Measurements from ENCODE around the gene VWA2.

VWA2 gene

DNA sequence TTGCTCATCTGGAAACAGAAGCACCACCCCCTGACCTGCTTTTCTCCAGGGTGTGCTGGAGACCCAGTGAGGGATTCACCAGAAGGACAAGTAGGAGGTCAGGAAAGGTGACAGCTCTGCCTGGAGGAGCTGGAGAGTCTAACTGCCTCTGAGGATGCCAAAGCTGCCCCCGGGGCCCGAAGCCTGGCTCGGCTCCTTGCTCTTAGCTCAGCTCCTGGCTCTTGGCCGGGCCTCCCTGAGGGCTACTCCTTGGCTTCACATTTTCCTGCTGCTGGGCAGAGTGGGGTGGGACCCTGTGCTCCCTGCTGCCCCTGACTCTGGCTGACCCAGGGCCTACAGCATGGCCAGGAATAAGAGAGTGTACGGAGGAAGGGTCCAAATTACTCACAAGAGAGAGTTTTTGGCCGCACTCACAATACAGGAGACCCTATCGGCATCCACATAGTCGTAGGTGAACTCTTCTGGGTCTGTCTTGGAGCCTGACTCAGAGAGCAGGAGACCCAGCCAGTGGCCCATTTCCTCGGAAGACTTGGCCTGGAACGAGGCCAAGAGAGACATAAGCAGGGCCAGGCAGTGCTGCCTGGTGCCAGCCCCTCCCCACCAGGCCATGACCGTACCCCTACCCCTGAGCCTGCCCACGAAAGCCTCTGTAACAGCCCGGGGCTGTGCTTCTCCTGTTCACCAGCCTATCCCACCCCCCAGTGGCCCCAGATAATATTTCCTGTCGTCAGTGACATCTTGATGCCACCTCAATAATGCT is 63.1 kb downstream of the VWA2 start:
- Histone ChIP-seq H3K4me3 (ENCODE audit: low read depth in 1 of 2, low read length in 2 of 2) (no peak overlapping the region), H3K27me3 (ENCODE audit: low read depth, low read length) (no peaks in the 10 kb centered on the region), H3K27ac (ENCODE audit: low read length) (no peak overlapping the region), H3K36me3 (ENCODE audit: control insufficient read depth in 1 of 2, insufficient read depth in 2 of 2, low read length in 2 of 2) (peaks cover 3 to 30% of the 10 kb centered on the region in 2 donors), H3K9me3 (ENCODE audit: control insufficient read depth in 1 of 2, low read length in 2 of 2) (no peaks in the 10 kb centered on the region), H3K4me1 (ENCODE audit: control insufficient read depth in 1 of 2, insufficient read depth in 2 of 2, low read length in 2 of 2) (peaks cover 0 to 33% of the 10 kb centered on the region in 2 donors)

DNA sequence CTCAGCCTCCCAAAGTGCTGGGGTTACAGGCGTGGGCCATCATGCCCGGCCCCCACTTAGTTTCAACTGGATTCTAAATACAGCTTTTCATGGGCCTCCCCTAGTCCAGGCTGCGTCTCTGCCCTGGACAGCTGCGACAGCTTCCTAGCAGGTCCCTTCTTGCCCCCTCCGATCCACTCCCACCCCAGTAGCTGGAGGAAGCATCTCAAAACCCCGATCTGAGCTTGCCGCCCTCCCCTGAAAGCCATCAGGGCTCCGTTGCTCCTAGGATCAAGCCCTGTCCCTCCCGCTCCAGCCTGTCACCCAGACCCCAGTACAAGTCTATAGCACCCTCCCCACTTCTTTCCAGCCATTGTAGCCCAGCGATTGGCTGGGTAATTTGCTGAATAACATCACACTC is 64.5 kb downstream of the VWA2 start:
- H3K4me1 ChIP-seq (ENCODE audit: control insufficient read depth in 1 of 2, insufficient read depth in 2 of 2, low read length in 2 of 2), result peaks cover 0 to 40% of the 10 kb centered on the region in 2 donors
- H3K27ac ChIP-seq (ENCODE audit: low read length), result no peak overlapping the region
- H3K9me3 ChIP-seq (ENCODE audit: control insufficient read depth in 1 of 2, low read length in 2 of 2), result no peaks in the 10 kb centered on the region
- H3K36me3 ChIP-seq (ENCODE audit: control insufficient read depth in 1 of 2, insufficient read depth in 2 of 2, low read length in 2 of 2), result peaks cover 0 to 19% of the 10 kb centered on the region in 2 donors
- H3K4me3 ChIP-seq (ENCODE audit: low read depth in 1 of 2, low read length in 2 of 2), result peak overlapping the region in 1 of 2 donors; percentile 56
- no peaks in the 10 kb centered on the region for H3K27me3 ChIP-seq (ENCODE audit: low read depth, low read length)

DNA sequence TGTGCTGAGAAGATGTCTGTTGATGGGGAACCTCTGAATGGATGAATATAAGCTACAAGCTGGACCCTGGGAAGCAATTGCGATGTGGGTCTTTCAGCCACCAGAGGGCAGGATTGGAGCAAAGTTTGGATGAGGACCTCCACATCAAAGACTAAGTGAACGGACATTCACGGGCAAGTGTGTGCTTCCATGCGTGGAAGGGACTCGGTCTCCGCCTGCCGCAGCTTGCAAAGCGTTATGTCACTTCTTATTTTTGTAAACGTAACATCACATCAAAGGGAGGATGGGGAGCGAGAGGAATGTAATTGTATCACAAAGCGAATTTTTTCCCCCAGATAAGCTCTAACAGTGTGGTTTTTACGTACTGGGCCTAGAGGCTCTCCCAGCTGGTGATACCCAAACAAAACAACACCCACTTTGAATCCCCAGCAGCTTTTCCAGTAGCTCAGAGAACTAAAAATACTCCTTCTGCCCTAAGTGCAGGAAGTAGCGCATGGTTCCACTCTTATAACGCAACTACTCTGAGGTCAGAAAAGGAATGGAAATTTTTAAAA is 65.0 kb downstream of the VWA2 start:
- Histone ChIP-seq H3K4me3 (ENCODE audit: low read depth in 1 of 2, low read length in 2 of 2) (peak overlapping the region; percentile 56), H3K9me3 (ENCODE audit: control insufficient read depth in 1 of 2, low read length in 2 of 2) (no peaks in the 10 kb centered on the region), H3K27ac (ENCODE audit: low read length) (no peak overlapping the region), H3K27me3 (ENCODE audit: low read depth, low read length) (no peaks in the 10 kb centered on the region), H3K4me1 (ENCODE audit: control insufficient read depth in 1 of 2, insufficient read depth in 2 of 2, low read length in 2 of 2) (peaks cover 0 to 45% of the 10 kb centered on the region in 2 donors), H3K36me3 (ENCODE audit: control insufficient read depth in 1 of 2, insufficient read depth in 2 of 2, low read length in 2 of 2) (peaks cover 0 to 13% of the 10 kb centered on the region in 2 donors)

- H3K9me3 ChIP-seq (ENCODE audit: control insufficient read depth in 1 of 2, low read length in 2 of 2), result no peaks in the 10 kb centered on the region
- H3K4me1 ChIP-seq (ENCODE audit: control insufficient read depth in 1 of 2, insufficient read depth in 2 of 2, low read length in 2 of 2), result peaks cover 0 to 49% of the 10 kb centered on the region in 2 donors
- H3K4me3 ChIP-seq (ENCODE audit: low read depth in 1 of 2, low read length in 2 of 2), result peak overlapping the region; percentile 56
- no peaks in the 10 kb centered on the region for H3K27me3 ChIP-seq (ENCODE audit: low read depth, low read length)
- H3K27ac ChIP-seq (ENCODE audit: low read length), result no peak overlapping the region
- H3K36me3 ChIP-seq (ENCODE audit: control insufficient read depth in 1 of 2, insufficient read depth in 2 of 2, low read length in 2 of 2), result peaks cover 0 to 9% of the 10 kb centered on the region in 2 donors
These were observed 65.7 kb downstream of the VWA2 start for GRCh38 chr10:114304571-114305421.

GRCh38 chr10:114305521-114305925 is 66.5 kb downstream of the VWA2 start:
- H3K27ac ChIP-seq (ENCODE audit: low read length), result no peak overlapping the region
- peaks cover 0 to 49% of the 10 kb centered on the region in 2 donors for H3K4me1 ChIP-seq (ENCODE audit: control insufficient read depth in 1 of 2, insufficient read depth in 2 of 2, low read length in 2 of 2)

GRCh38 chr10:114306116-114306973 is 67.3 kb downstream of the VWA2 start:
- Histone ChIP-seq H3K9me3 (ENCODE audit: control insufficient read depth in 1 of 2, low read length in 2 of 2) (no peaks in the 10 kb centered on the region), H3K36me3 (ENCODE audit: control insufficient read depth in 1 of 2, insufficient read depth in 2 of 2, low read length in 2 of 2) (peaks cover 0 to 5% of the 10 kb centered on the region in 2 donors), H3K4me3 (ENCODE audit: low read depth in 1 of 2, low read length in 2 of 2) (no peak overlapping the region), H3K27ac (ENCODE audit: low read length) (no peak overlapping the region), H3K27me3 (ENCODE audit: low read depth, low read length) (no peaks in the 10 kb centered on the region), H3K4me1 (ENCODE audit: control insufficient read depth in 1 of 2, insufficient read depth in 2 of 2, low read length in 2 of 2) (peaks cover 0 to 49% of the 10 kb centered on the region in 2 donors)

More at GRCh38 chr10:114305521-114305925, 66.5 kb downstream of the VWA2 start:
- peaks cover 0 to 2% of the 10 kb centered on the region in 2 donors for H3K36me3 ChIP-seq (ENCODE audit: control insufficient read depth in 1 of 2, insufficient read depth in 2 of 2, low read length in 2 of 2)
- H3K9me3 ChIP-seq (ENCODE audit: control insufficient read depth in 1 of 2, low read length in 2 of 2), result no peaks in the 10 kb centered on the region
- no peaks in the 10 kb centered on the region for H3K27me3 ChIP-seq (ENCODE audit: low read depth, low read length)
- no peak overlapping the region for H3K4me3 ChIP-seq (ENCODE audit: low read depth in 1 of 2, low read length in 2 of 2)

DNA sequence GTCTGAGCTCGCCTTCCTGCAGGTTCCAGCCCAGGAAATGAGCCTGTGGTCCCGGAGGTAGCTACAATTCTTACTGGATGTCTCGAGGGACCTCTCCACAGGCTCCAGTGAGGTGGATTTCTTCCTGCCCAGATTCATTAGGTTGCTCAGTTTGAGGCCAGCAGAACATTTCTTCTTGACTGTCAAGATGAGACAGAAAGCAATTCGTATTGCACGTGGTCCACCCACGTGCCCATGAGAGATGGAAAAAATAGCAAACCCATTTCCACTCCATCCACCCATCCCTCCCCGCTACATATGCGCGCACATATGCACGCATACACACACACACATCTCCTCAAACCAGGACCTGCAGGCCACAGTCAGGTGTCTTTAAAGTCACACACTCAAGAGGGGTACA is 68.7 kb downstream of the VWA2 start:
- no peak overlapping the region for H3K27ac ChIP-seq (ENCODE audit: low read length)
- no peaks in the 10 kb centered on the region for H3K9me3 ChIP-seq (ENCODE audit: control insufficient read depth in 1 of 2, low read length in 2 of 2)
- peaks cover 0 to 11% of the 10 kb centered on the region in 2 donors for H3K36me3 ChIP-seq (ENCODE audit: control insufficient read depth in 1 of 2, insufficient read depth in 2 of 2, low read length in 2 of 2)
- no peaks in the 10 kb centered on the region for H3K27me3 ChIP-seq (ENCODE audit: low read depth, low read length)
- peaks cover 0 to 40% of the 10 kb centered on the region in 2 donors for H3K4me1 ChIP-seq (ENCODE audit: control insufficient read depth in 1 of 2, insufficient read depth in 2 of 2, low read length in 2 of 2)
- no peak overlapping the region for H3K4me3 ChIP-seq (ENCODE audit: low read depth in 1 of 2, low read length in 2 of 2)

DNA sequence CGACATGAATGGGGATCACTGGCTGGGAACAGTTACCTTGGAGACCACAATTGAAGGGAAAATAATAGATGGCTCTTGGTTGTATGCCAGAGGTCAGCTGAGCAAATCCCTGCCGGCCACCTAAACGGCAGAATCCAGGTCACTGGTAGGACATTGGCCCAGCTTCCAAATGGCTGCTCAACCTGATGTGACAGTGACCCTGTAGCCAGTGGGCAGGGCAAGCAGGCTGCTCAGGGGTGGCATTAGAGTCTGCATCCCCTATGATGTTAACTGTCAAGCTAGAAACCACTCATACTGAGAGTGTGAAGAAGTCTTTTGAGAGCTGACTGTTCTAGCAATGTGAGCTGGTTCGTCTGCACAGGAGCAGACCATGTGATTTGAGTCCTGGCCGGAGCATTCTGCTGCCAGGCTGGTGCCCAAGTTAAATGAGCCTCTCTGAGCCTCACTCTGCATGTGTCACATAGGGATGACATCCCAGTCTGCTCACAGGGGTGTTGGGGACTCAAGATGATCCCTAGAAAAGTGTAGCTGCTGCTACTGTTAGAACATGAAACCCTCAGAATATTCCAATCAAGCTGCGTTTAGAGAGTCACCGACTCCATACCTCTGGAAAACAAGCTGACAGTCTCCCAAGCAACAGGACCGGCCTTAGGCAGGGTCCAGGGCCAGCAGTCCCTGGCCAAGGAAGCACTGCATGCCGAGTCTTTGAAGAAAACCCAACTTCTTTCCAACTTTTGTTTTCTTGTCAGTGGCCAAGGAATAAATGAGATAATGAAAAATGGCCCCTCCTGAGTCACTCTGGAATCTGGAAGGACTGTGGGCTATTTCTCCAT is 69.7 kb downstream of the VWA2 start:
- H3K9me3 ChIP-seq (ENCODE audit: control insufficient read depth in 1 of 2, low read length in 2 of 2), result no peaks in the 10 kb centered on the region
- no peaks in the 10 kb centered on the region for H3K27me3 ChIP-seq (ENCODE audit: low read depth, low read length)

GRCh38 chr10:114309364-114309651 is 70.3 kb downstream of the VWA2 start:
- Histone ChIP-seq H3K27ac (ENCODE audit: low read length) (no peak overlapping the region), H3K4me3 (ENCODE audit: low read depth in 1 of 2, low read length in 2 of 2) (no peak overlapping the region), H3K36me3 (ENCODE audit: control insufficient read depth in 1 of 2, insufficient read depth in 2 of 2, low read length in 2 of 2) (peaks cover 0 to 12% of the 10 kb centered on the region in 2 donors), H3K9me3 (ENCODE audit: control insufficient read depth in 1 of 2, low read length in 2 of 2) (no peaks in the 10 kb centered on the region), H3K27me3 (ENCODE audit: low read depth, low read length) (no peaks in the 10 kb centered on the region), H3K4me1 (ENCODE audit: control insufficient read depth in 1 of 2, insufficient read depth in 2 of 2, low read length in 2 of 2) (peaks cover 0 to 37% of the 10 kb centered on the region in 2 donors)

More for the DNA sequence above, 69.7 kb downstream of the VWA2 start:
- Histone ChIP-seq H3K36me3 (ENCODE audit: control insufficient read depth in 1 of 2, insufficient read depth in 2 of 2, low read length in 2 of 2) (peaks cover 0 to 12% of the 10 kb centered on the region in 2 donors), H3K27ac (ENCODE audit: low read length) (no peak overlapping the region), H3K4me3 (ENCODE audit: low read depth in 1 of 2, low read length in 2 of 2) (no peak overlapping the region), H3K4me1 (ENCODE audit: control insufficient read depth in 1 of 2, insufficient read depth in 2 of 2, low read length in 2 of 2) (peaks cover 0 to 39% of the 10 kb centered on the region in 2 donors)

- no peak overlapping the region for H3K27ac ChIP-seq (ENCODE audit: low read length)
- no peaks in the 10 kb centered on the region for H3K27me3 ChIP-seq (ENCODE audit: low read depth, low read length)
- no peaks in the 10 kb centered on the region for H3K9me3 ChIP-seq (ENCODE audit: control insufficient read depth in 1 of 2, low read length in 2 of 2)
- peaks cover 0 to 26% of the 10 kb centered on the region in 2 donors for H3K4me1 ChIP-seq (ENCODE audit: control insufficient read depth in 1 of 2, insufficient read depth in 2 of 2, low read length in 2 of 2)
- no peak overlapping the region for H3K4me3 ChIP-seq (ENCODE audit: low read depth in 1 of 2, low read length in 2 of 2)
- peaks cover 0 to 12% of the 10 kb centered on the region in 2 donors for H3K36me3 ChIP-seq (ENCODE audit: control insufficient read depth in 1 of 2, insufficient read depth in 2 of 2, low read length in 2 of 2)
These were observed 71.3 kb downstream of the VWA2 start for GRCh38 chr10:114310346-114310745.

All from muscle layer of duodenum (tissue), 2 donors.